GM12864 (cell line): ENCODE measurements around the gene IFNAR2.

Experiments
- DNase-seq: peaks from one replicate; pipeline ENCODE4 v3.0.0-alpha.2; 2011; ENCODE audit warnings: low read depth
- H3K4me3 ChIP-seq: 2 replicates; pipeline ENCODE4 v1.5.1; 2011; ENCODE audit warnings: mild to moderate bottlenecking, low read depth, low read length, control low read depth
- TF ChIP-seq, protein P1 (sequence below): IDR thresholded peaks from 2 replicates; pipeline ENCODE4 v1.5.1; 2011; ENCODE audit warnings: low read depth, mild to moderate bottlenecking, moderate library complexity, low read length, control low read depth, inconsistent platforms; ENCODE audit errors: missing control alignments

IFNAR2 gene

GRCh38 chr21:33229784-33230544 is at the start of gene IFNAR2:
Gene IFNAR2 (plus strand): TSS chr21:33229938. CDS start chr21:33241923, 11,985 bp downstream.
- TF ChIP-seq, protein P1, sequence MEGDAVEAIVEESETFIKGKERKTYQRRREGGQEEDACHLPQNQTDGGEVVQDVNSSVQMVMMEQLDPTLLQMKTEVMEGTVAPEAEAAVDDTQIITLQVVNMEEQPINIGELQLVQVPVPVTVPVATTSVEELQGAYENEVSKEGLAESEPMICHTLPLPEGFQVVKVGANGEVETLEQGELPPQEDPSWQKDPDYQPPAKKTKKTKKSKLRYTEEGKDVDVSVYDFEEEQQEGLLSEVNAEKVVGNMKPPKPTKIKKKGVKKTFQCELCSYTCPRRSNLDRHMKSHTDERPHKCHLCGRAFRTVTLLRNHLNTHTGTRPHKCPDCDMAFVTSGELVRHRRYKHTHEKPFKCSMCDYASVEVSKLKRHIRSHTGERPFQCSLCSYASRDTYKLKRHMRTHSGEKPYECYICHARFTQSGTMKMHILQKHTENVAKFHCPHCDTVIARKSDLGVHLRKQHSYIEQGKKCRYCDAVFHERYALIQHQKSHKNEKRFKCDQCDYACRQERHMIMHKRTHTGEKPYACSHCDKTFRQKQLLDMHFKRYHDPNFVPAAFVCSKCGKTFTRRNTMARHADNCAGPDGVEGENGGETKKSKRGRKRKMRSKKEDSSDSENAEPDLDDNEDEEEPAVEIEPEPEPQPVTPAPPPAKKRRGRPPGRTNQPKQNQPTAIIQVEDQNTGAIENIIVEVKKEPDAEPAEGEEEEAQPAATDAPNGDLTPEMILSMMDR: no peak
- peak within 1 kb of the TSS; percentile 94 for H3K4me3 ChIP-seq
- no peak for DNase-seq

- TF ChIP-seq, protein P1: no peak
- H3K4me3 ChIP-seq: no peak overlapping the region
- DNase-seq: no peak
Measured at GRCh38 chr21:33185852-33186251, 43.9 kb upstream of the IFNAR2 start.

GRCh38 chr21:33187276-33187675 is 42.5 kb upstream of the IFNAR2 start:
- TF ChIP-seq, protein P1: no peak
- H3K4me3 ChIP-seq: no peak overlapping the region
- no peak for DNase-seq

DNA sequence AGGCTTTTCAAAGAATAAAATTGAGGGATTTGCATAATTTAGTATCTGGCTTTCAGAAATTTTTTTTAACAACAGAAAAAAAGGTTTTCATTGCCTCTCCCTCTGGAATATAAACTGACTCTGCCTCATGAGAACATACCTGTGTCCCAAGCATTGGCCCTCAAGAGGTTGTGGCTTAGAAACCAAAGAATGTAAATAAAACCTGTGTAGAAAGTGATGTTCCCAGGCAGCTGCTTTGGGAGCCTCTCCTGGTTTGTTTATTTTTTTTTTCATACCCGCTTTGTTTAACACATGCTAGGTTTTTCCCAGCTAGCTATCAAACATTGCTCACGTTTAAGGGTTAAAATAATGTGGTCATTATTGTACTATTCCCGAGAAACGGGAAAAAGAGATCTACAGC is 40.5 kb upstream of the IFNAR2 start:
- DNase-seq: no peak
- no peak overlapping the region for H3K4me3 ChIP-seq
- TF ChIP-seq, protein P1: no peak

- TF ChIP-seq, protein P1: no peak
- DNase-seq: no peak
- no peak overlapping the region for H3K4me3 ChIP-seq
Measured at GRCh38 chr21:33189824-33190223, 39.9 kb upstream of the IFNAR2 start.

DNA sequence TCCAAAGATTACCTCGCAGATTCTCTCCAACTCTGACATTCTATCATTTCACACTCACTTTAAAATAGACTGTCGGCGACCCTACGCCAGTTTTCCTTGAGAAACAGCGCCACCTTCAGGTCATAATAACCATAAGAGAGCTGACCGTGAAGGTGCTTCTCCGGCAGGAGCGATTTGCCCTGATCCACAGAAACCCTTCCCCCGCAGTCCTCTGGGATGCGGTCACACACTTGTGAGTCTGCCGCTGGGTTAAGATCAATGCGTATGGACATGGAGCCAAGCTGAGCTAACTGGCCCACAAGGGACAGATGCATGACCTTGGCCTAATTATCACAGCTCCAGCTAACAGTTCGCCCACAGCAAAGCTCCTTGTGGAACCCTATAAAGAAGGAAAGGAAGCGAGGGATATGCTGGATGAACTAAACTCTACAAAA is 32.8 kb upstream of the IFNAR2 start:
- no peak for DNase-seq
- no peak overlapping the region for H3K4me3 ChIP-seq
- TF ChIP-seq, protein P1: peak; percentile 76

GRCh38 chr21:33197496-33197895 is 32.2 kb upstream of the IFNAR2 start:
- H3K4me3 ChIP-seq: no peak overlapping the region
- no peak for DNase-seq
- TF ChIP-seq, protein P1: no peak
